Measurements from ENCODE around the gene TLCD4. TPM values are rescaled to one million over a fixed set of nuclear protein-coding genes. Genes with fewer than 3 reads are reported as not detected.

TLCD4 gene, protein sequence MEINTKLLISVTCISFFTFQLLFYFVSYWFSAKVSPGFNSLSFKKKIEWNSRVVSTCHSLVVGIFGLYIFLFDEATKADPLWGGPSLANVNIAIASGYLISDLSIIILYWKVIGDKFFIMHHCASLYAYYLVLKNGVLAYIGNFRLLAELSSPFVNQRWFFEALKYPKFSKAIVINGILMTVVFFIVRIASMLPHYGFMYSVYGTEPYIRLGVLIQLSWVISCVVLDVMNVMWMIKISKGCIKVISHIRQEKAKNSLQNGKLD
- total RNA-seq, result 10 to 100 TPM; 12.3 to 19.5 (median 14.2) TPM
- polyA plus RNA-seq, result 1 to 10 TPM; 2.1 to 4.5 TPM

- FAIRE-seq (no peak), ATAC-seq (peak; percentile 92 to 97 (median 94)), DNase-seq (peak; percentile 72 to 90 (median 82))
- no peaks in the 10 kb centered on the region for H3K27me3 ChIP-seq
- no peaks in the 10 kb centered on the region for H3K36me3 ChIP-seq
- intact Hi-C loops (cut with DNase I), result loop anchor here in 2 of 3 donors (5.0 to 10.0 kb wide), 2 partner anchors 115 to 117 kb away; partner anchors contain the start of gene RWDD3 (in 2 of the 2)
- peaks cover 0 to 13% (median 8%) of the 10 kb centered on the region in 3 donors for H3K4me1 ChIP-seq
- H3K4me3 ChIP-seq, result peak within 1 kb of the TSS; percentile 70 to 90 (median 83)
- H3K27ac ChIP-seq, result peak within 1 kb of the TSS; percentile 84 to 92 (median 86)
- no peaks in the 10 kb centered on the region for H3K9me3 ChIP-seq
- WGBS, 2 donors, result 0 to 1% methylated on average over 56 to 108 of the region's 108 CpGs
- no peak for TF ChIP-seq CTCF (IDR thresholded peaks at IDR 0.05)
Measured at GRCh38 chr1:95117207-95118066, at the start of gene TLCD4. TSS of gene TLCD4 (plus strand) at chr1:95117355. CDS start at chr1:95143902, 26,547 bp downstream.

- H3K36me3 ChIP-seq, result peaks cover 0 to 4% (median 0%) of the 10 kb centered on the region in 3 donors
- DNase-seq, result no peak
- FAIRE-seq, result no peak
- peaks cover 30 to 46% (median 36%) of the 10 kb centered on the region in 3 donors for H3K4me1 ChIP-seq
- 56 to 73% methylated on average over 5 of the region's 5 CpGs for WGBS, 2 donors
- no peaks in the 10 kb centered on the region for H3K9me3 ChIP-seq
- H3K27me3 ChIP-seq, result no peaks in the 10 kb centered on the region
- no peak for ATAC-seq
- intact Hi-C loops (cut with DNase I), result no loop called here
- no peak for TF ChIP-seq CTCF (IDR thresholded peaks at IDR 0.05)
- no peak overlapping the region for H3K4me3 ChIP-seq
- peak overlapping the region in 2 of 4 donors; percentile 17 to 32 for H3K27ac ChIP-seq
Measured at GRCh38 chr1:95067568-95067967, 49.6 kb upstream of the TLCD4 start.

DNA sequence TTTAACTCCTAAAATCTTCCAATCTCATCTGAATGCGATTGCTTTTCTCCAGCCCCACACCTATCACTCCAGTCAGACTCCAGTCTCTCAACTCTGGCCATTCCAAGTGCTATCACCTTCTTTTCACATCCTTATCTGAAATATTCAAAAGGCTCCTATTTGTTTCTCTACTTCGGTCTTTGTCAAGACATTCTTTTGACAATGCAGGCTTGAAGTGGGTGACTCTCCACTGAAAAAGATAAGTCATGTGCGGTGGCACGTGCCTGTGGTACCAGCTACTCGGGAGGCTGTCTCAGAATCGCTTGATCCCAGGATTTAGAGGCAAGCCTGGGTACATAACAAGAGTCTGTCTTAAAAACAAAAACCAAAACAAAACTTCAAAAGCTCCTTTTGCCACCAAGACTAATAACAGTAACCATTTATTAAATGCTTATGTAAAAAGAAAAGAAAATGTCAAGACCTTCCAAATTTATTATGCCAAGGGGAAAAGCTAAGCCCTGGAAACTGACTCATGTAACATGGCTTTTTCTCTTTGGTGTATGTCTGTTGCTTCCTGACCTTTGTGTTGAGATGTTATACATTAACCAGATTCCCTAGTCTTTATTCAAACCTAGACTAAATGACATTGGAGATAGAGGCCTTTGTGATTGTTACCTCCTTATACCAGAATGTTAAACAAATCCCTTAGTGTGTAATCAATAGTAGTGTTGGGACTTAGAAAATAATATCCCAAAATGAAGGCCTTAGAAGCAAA, 48.0 kb upstream of the TLCD4 start:
- no peaks in the 10 kb centered on the region for H3K9me3 ChIP-seq
- FAIRE-seq (no peak), ATAC-seq (peak in 3 of 4 donors; percentile 11 to 20 (median 16)), DNase-seq (no peak)
- no peak for TF ChIP-seq CTCF (IDR thresholded peaks at IDR 0.05)
- no peaks in the 10 kb centered on the region for H3K27me3 ChIP-seq
- H3K27ac ChIP-seq, result peak overlapping the region; percentile 24 to 76 (median 57)
- H3K36me3 ChIP-seq, result no peaks in the 10 kb centered on the region
- no peak overlapping the region for H3K4me3 ChIP-seq
- 31 to 34% methylated on average over 6 of the region's 6 CpGs for WGBS, 2 donors
- intact Hi-C loops (cut with DNase I), result no loop called here
- H3K4me1 ChIP-seq, result peaks cover 30 to 46% (median 36%) of the 10 kb centered on the region in 3 donors

DNA sequence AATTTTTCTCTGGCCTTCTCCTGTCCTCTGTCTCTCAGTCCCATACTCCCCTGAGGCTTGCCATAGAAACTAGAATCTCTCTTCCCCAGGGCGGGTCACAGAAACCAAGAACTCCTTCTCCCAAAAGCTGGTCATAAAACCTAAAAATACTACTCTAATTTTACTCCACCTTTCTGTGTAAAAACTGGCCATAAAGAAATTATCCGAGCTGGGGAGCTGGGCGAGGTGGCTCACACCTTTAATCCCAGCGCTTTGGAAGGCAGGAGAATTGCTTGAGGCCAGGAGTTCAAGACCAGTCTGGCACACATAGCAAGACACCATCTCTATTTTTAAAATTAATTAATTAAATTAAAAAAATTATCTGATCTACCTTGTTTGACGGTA, 47.5 kb upstream of the TLCD4 start:
- WGBS, 2 donors, result 89 to 91% methylated on average over 5 of the region's 5 CpGs
- Histone ChIP-seq H3K4me1 (peaks cover 30 to 46% (median 36%) of the 10 kb centered on the region in 3 donors), H3K27ac (peak overlapping the region in 3 of 4 donors; percentile 39 to 76 (median 75)), H3K36me3 (no peaks in the 10 kb centered on the region), H3K4me3 (no peak overlapping the region), H3K27me3 (no peaks in the 10 kb centered on the region), H3K9me3 (no peaks in the 10 kb centered on the region)
- no peak for DNase-seq
- no peak for ATAC-seq
- intact Hi-C loops (cut with DNase I), result no loop called here
- FAIRE-seq, result no peak
- TF ChIP-seq CTCF (IDR thresholded peaks at IDR 0.05), result no peak

All from pancreas (tissue), 10 donors.